SU-DHL-6 (cell line): Measurements from ENCODE around the gene PLPP6.

Source experiments
- CTCF ChIP-seq: fragments of 200-600 bp; sonication (generic); IDR thresholded peaks from one replicate; pipeline ENCODE4 v1.5.1; 2017; ENCODE audit warnings: antibody characterized with exemption, mild to moderate bottlenecking, low read length, moderate library complexity; ENCODE audit not compliant: insufficient read depth, poor library complexity, severe bottlenecking
- EZH2phosphoT487 ChIP-seq: fragments of 200-600 bp; sonication (generic), shearing (Covaris generic); conservative IDR thresholded peaks from 2 replicates; pipeline ENCODE4 v1.6.1; 2018; ENCODE audit warnings: mild to moderate bottlenecking, antibody characterized with exemption, low read length, moderate library complexity, mixed read lengths

GRCh38 chr9:4638968-4639367, 23.1 kb upstream of the PLPP6 start:
- TF ChIP-seq CTCF = no peak
- TF ChIP-seq EZH2phosphoT487 = no peak
